HG02678 (cell line): Measurements from ENCODE around the gene TBPL2.
"Not testable (repeated sequence)": the region's sequence is repeated elsewhere in the genome, so short reads cannot be mapped to it uniquely, and the experiment has no call there.

ENCODE experiments used
- ATAC-seq: cut with Tn5 transposase; IDR thresholded peaks from one replicate; pipeline ENCODE4 v1.9.1; 2021; ENCODE audit warnings: mild to moderate bottlenecking, moderate library complexity; ENCODE audit not compliant: unreplicated experiment

The TBPL2 gene

GRCh38 chr14:55440385-55440784, at the start of gene TBPL2:
Gene TBPL2 (minus strand): TSS chr14:55440616. CDS start chr14:55440449, 167 bp downstream.
- ATAC-seq = no peak

- ATAC-seq = no peak
Observed at GRCh38 chr14:55488204-55488603, 47.8 kb upstream of the TBPL2 start.

- no peak for ATAC-seq
Observed at GRCh38 chr14:55482936-55483605, 42.7 kb upstream of the TBPL2 start.

- no peak for ATAC-seq
Observed at GRCh38 chr14:55481769-55482168, 41.4 kb upstream of the TBPL2 start.

DNA sequence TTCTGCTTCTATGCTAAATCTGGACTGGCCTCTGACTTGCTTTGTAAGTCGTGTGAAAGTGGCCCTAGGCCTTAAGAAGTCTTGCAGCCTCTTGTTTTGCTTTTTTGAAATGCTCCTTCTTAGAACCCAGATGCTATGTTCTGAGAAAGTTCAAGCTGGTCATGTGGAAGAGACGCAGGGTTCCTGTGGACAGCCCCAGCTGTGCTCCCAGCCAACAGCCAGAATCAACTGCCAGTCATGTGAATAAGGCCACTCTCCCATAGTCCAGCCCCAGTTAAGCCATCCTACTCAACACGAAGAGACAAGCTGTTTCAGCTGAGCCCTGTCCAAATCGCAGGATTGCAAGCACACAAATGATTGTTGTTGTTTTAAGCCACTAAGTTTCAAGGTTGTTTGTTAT, 37.3 kb upstream of the TBPL2 start:
- no peak for ATAC-seq

GRCh38 chr14:55476448-55476847, 36.0 kb upstream of the TBPL2 start:
- not testable (repeated sequence) for ATAC-seq

DNA sequence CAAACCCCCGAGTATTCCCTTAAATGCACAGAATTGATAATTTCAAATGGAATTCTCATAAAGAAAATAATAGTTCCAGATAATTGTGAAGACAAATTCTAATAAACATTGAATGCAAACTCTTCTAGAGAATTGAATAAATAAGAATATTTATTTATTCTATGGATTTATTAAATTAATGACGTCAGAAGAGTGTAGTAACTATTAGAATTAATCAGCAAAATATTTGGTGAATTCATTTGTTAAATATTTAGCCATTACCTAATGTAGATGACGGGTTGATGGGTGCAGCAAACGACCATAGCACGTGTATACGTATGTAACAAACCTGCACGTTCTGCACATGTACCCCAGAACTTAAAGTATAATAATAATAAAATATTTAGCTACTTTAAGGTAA, 33.4 kb upstream of the TBPL2 start:
- ATAC-seq = no peak

GRCh38 chr14:55470025-55470424, 29.6 kb upstream of the TBPL2 start:
- ATAC-seq = no peak

- no peak for ATAC-seq
Observed at GRCh38 chr14:55467307-55467706, 26.9 kb upstream of the TBPL2 start.

DNA sequence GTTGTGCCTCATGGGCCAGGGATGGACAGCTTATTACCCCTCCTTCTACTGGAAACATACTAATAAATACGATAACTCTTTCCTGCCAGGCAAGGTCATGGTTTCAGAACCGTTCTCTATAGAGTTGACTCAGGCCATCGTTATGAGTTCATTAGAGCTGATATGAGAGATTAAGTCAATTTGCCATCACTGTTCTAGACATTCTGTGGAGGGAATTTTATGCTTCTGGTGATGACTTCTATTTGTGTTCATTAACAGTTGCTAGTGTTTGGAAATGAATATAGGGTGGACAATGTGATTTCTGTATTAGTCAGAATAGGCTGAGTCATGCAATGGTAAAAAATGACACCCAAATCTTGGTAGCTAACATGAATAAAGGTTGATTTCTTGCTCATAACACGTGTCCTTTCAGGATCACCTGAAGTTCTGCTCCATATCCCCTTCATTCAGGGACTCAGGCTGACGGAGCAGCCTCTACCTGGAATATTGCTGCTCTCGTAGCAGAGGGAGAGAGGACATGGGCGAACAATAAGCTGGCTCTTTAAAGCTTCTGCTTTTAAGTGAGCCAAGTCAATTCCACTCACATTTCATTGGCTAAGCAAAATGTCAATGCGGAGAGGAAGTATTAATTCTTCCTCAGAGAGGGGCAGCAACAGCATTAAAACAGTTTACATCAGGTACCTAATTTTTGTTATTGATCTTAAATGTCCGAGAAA, 18.5 kb upstream of the TBPL2 start:
- peak; percentile 86 for ATAC-seq

DNA sequence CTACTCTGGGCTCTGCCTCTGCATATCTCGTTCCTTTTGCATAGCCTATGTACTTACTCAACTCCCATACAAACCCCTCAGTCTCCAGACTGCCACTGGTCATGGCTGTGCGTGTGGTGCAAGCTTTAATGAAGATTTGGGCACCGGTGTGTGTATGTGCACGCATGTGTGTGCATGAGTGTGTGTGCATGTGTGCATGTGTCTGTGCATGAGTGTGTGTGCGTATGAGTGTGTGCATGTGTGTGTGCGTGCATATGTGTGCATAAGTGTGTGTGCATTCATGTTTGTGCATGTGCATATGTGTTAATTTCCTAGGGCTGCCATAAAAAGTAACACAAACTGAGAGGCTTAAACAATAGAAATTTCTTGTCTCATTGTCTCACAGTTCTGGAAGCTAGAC, 17.1 kb upstream of the TBPL2 start:
- no peak for ATAC-seq

DNA sequence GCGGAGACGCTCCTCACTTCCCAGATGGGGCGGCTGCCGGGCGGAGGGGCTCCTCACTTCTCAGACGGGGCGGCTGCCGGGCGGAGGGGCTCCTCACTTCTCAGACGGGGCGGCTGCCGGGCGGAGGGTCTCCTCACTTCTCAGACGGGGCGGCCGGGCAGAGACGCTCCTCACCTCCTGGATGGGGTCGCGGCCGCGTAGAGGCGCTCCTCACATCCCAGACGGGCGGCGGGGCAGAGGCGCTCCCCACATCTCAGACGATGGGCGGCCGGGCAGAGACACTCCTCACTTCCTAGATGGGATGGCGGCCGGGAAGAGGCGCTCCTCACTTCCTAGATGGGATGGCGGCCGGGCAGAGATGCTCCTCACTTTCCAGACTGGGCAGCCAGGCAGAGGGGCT, 16.0 kb upstream of the TBPL2 start:
- ATAC-seq = not testable (repeated sequence)

- no peak for ATAC-seq
Observed at GRCh38 chr14:55454264-55455002, 14.0 kb upstream of the TBPL2 start.

DNA sequence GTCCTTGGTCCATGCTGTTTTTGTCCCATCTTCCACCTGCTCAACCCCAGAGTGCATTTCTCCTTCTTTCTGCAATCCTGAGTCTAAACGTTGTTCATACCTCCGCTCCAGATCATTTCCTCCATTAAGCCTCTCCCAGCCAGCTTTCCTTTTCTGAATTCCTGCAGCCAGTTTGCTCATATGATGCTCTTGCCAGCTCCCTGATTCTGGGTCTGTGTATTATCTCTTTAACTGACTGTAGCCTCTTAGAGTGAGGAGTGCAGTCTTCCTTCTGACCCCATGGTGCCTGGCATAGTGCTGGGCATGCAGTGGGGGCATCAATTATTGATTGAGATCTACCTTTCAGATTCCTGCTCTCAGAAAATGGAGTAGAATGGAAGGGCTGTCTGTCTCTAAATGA, 11.5 kb upstream of the TBPL2 start:
- no peak for ATAC-seq

- no peak for ATAC-seq
Observed at GRCh38 chr14:55451398-55451797, 11.0 kb upstream of the TBPL2 start.

DNA sequence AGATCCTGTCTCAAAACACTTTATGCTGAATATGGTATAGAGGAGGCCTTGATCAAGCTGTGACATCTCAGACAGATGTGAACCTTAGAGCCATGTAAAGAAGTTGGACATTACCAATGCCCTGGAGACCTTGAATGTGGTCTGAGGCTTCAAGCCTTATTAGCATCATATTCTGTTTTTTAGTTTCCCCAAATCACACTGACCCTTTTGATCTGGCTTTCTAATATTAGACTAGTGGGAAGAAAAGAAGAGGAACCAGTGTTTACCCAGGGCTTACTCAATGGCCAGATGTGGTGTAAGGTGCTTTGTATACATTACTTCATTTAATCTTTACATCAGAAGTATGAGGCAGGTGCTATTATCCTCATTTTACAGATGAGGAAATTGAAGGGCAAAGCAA, 10.6 kb upstream of the TBPL2 start:
- peak; percentile 69 for ATAC-seq

- peak; percentile 5 for ATAC-seq
Observed at GRCh38 chr14:55450539-55450938, 10.1 kb upstream of the TBPL2 start.

- no peak for ATAC-seq
Observed at GRCh38 chr14:55450124-55450523, 9.7 kb upstream of the TBPL2 start.

DNA sequence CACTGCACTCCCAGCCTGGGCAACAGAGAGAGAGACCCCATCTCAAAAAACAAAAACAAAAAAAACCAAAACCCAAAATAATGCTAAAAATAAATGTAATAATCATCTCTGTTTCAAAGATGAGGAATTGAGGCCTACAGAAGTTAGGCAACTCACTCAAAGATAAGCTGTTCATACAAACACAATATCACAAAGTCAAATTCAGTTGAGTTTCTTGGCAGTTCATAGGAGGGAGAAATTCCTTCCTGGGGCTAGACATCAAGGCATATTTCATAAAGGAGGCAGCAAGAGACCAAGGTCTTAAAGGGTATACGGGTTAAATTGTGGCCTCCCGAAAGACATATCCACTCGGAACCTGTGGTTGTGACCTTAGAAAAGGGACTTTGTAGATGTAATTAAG, 8.7 kb upstream of the TBPL2 start:
- ATAC-seq = no peak

- ATAC-seq = no peak
Observed at GRCh38 chr14:55448141-55448614, 7.8 kb upstream of the TBPL2 start.

- no peak for ATAC-seq
Observed at GRCh38 chr14:55446833-55447232, 6.4 kb upstream of the TBPL2 start.
